Measurements from ENCODE around the gene PHETA2.

The PHETA2 gene, protein sequence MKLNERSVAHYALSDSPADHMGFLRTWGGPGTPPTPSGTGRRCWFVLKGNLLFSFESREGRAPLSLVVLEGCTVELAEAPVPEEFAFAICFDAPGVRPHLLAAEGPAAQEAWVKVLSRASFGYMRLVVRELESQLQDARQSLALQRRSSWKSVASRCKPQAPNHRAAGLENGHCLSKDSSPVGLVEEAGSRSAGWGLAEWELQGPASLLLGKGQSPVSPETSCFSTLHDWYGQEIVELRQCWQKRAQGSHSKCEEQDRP

DNA sequence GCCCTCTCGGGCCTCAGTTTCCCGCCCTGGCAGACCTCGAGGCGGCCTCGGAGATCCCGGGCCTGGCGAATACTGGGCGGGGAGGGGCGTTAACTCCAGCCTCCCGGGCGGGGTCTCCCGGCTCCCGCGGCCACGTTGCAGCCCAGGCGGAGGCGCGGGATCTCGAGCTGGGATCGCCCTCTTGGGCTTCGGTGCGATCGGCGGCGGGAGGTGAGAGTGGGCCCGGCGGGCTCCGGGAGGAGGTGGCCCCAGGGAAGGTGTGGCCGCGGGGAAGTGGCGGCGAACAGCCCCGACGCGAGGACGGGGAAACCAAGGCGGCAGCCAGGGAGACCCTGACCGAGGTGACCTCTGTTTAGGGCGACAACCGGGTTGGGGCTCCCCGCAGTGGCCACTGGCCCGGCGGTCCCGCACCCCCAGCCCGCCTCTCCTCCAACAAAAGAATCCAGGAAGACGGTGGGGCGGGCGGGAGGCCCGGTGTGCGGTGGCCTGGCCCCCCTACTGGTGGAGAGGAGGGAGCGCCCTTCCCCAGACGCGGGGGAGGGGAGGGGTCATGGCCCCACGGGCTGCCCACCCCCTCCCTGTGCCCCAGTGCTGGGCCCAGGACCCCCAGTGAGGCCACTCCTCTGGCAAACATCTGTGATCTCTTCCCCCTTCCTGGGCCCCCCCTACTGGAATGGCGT lies at the start of gene PHETA2:
TSS of gene PHETA2 (plus strand) at position 117 of the 680 bp plus-strand sequence. CDS start 3,046 bp downstream, outside the sequence.
- peak; percentile 53 for DNase-seq (ENCODE audit: low spot score)

DNA sequence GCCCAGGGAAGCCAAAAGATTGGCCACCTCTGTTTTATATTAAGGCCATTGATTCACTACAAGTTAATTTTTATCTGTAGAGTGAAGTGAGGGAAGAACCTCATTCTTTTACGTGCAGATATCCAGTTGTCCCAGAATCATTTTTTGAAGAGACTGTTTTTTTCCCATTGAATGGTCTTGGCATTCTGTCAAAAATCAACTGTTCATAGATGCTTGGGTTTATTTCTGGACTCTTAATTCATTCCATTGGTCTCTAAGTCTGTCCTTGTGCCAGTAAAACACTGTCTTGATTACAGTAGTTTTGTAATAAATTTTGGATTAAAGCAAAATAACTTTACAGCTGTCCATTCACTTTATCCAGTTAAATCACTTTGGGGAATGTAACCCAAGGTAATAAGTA lies 48.6 kb upstream of the PHETA2 start:
- DNase-seq (ENCODE audit: low spot score): no peak

DNA sequence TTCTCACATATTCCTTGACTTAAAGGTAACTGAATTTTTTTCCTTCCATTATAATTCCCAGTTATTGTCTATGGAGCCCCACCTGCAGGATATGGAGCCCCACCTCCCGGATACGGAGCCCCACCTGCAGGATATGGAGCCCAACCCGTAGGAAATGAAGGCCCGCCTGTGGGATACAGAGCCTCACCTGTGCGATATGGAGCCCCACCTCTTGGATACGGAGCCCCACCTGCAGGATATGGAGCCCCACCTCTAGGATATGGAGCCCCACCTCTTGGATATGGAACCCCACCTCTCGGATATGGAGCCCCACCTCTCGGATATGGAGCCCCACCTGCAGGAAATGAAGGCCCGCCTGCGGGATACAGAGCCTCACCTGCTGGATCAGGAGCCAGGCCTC lies 47.3 kb upstream of the PHETA2 start:
- no peak for DNase-seq (ENCODE audit: low spot score)

DNA sequence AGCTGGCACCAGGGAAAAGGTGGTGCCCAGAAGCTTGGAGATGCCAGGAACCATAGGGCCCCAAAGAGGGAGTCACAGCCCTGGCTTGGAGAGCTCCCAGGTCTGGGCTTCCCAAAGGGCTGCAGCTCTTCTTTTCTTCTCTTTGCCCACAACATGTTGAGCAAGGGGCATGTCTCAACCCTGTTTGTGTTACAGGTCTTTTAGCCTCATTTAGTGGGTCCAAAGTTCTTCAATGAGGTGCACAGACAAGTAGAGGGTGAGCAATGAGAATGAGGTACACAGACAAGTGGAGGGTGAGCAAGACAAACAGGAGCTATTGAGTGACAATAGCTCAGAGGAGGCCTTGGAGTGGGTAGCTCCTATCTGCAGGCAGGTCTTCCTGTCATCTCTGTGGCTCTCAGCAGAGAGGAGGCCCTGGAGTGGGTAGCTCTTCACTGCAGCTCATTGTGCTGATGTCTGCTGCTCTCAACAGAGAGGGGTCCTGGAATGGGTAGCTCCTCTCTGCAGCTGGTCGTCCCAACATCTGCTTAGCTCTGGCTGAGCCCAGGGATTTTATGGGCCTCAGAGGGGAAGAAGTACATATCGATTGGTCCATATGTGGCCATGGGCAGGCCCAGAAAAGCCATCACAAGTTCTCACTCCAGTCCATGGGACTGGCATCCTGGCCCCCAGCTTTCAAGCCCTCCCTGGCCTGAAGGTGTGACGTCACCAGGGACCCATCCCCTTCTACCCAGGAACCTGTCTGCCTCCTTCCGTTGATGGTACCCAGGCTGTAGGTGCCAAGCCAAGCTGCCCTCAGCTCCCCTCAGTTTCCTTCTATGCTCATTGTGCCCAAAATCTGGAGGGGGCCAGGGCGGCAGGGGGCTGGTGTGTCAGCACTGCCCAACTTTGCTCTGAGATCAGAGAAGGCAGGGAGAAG lies 40.5 kb upstream of the PHETA2 start:
- DNase-seq (ENCODE audit: low spot score): no peak

DNA sequence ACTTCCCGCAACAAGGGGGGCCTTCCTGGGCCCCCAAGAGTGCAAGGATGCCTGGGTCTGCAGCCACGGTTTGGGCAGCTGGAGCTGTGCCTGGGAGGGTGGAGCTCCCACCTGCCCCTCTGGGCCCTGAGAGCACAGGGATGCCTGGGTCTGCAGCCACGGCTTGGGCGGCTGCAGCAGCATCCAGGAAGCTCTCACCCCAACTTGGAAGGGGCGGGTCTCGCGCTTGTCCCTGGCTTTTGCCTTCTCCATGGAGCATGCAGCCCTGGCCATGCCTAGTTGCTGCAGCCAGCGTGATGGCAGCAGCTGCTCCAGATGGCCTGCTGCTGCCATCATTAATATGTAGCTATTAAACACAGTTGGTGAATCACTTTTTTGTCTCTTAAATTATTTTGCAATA lies 38.8 kb upstream of the PHETA2 start:
- DNase-seq (ENCODE audit: low spot score): no peak

DNA sequence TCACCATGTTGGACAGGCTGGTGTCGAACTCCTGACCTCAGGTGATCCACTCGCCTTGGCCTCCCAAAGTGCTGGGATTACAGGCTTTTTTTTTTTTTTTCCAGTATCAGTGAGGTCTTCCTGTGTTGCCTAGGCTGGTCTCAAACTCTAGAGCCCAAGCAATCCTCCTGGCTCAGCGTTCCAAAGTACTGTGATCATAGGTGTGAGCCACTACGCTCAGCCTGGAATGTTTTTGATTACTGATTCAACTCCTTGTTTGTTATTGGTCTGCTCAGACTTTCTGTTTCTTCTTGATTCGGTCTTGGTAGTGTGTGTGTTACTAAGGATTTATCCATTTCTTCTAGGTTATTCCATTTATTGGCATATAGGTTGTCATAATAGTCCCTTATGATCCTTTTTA lies 34.8 kb upstream of the PHETA2 start:
- DNase-seq (ENCODE audit: low spot score): no peak

DNA sequence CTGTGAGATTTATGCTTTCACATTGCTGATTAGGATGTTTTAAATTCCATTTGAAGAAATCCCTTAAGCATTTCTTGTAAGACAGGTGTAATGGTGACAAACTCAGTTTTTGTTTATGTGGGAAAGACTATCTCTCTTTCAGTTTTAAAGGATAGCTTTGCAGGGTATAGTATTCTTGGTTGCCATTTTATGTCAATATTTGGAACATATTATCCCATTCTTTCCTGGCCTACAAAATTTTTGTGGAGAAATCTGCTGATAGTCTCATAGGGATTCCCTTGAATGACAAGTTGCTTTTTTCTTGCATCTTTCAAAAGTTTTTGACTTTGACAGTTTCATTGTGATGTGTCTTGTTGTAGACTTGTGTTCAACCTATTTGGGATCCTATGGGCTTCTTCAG lies 32.3 kb upstream of the PHETA2 start:
- no peak for DNase-seq (ENCODE audit: low spot score)

DNA sequence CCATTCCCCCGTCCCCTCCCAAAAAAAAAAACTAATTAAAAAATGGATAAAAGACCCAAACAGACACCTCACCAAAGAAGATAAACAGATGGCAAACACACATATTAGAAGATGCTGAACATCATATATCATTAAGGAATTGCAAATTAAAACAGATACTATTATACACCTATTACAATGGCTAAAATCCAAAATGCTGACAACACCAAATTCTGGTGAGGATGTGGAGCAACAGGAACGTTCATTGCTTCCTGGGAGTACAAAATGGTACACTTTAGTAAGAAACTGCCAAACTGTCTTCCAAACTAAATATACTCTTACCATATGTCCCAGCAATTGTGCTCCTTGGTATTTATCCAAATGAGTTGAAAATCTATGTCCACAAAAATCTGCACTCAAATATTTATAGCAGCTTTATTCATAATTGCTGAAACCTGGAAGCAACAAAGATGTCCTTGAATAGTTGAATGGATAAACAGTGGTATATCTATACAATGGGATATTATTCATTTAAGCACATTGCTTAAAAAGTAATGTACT lies 23.3 kb upstream of the PHETA2 start:
- DNase-seq (ENCODE audit: low spot score): no peak

DNA sequence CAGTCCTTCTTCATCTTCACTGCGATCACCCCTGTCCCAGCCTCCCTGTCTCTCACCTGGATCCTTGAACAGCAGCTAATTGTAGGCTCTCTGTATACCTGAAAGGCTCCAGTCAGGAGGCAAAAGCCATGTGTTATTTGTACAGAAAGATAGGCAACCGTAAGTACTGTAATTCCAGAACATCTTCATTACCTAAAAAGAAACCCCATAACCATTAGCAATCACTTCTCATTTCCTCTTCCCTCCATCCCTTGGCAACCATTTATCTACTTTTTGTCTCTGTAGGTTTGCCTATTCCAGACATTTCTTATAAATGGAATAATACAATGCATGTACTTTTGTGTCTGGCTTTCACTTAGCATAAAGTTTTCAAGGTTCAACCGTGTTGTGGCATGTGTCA lies 21.3 kb upstream of the PHETA2 start:
- no peak for DNase-seq (ENCODE audit: low spot score)

DNA sequence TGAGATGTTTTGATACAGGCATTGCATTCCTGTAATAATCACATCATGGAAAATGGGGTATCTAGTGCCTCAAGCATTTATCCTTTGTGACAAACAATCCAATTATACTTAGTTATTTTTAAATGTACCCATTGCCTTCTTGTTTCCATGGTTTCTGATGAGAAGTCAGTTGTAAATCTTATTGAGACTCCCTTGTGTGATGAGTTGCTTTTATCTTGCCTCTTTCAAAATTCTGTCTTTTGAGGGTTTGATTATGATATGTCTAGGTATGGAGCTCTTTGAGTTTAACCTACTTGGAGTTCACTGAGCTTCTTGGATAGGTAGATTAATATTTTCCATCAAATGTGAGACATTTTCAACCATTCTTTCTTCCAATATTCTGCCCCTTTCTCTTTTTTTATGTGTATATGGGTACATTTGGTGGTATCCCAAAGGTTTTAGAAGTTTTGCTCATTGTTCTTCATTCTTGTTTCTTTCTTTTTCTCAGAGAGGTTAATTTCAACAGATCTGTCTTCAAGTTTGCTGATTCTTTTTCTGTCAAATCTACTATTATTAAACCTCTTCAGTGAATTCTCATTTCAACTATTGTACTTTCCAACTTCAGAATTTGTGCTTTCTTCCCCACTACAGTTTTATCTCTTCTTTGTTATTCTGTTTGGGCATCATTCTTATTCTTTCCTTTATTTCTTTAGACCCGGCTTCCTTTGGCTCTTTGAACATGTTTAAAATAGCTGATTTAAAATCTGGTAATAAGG lies 17.1 kb upstream of the PHETA2 start:
- no peak for DNase-seq (ENCODE audit: low spot score)

DNA sequence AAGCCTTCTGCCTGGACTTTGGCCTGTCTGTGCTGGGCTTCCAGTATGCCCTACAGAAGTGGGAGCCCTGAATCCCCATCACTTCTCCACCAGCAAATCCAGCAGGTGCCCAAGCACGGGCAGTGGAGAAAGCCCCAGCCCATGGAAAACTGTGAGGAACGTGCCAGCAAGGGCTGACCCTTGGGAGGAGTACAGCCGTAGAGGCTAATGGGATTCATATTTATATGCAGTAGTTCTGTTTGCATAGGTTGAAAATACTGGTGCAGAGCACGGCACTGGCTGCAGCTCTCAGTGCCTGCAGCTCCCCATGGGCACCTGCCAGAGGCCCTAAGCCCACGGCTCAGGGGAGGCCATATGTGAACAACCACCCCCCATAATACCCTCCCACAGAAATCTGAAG lies 13.6 kb upstream of the PHETA2 start:
- no peak for DNase-seq (ENCODE audit: low spot score)

DNA sequence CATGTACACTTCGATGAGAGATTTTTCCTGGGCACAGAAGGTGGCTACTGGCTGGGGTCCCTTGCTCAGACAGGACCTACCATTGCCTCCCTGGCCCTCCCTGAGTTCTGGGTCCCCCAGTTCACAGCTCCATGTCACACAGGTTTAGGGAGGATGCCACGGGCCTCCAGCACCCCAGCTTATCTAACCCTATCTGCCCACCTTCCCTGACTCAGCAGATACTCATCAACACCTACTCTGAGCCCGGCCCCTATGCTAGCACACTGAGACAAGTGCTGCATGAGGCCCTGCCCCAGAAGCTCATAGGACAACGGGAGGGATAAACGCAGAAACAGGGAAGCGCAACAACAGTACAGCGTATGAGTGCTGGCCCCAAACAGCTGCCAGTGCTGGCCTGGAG lies 13.0 kb upstream of the PHETA2 start:
- no peak for DNase-seq (ENCODE audit: low spot score)

DNA sequence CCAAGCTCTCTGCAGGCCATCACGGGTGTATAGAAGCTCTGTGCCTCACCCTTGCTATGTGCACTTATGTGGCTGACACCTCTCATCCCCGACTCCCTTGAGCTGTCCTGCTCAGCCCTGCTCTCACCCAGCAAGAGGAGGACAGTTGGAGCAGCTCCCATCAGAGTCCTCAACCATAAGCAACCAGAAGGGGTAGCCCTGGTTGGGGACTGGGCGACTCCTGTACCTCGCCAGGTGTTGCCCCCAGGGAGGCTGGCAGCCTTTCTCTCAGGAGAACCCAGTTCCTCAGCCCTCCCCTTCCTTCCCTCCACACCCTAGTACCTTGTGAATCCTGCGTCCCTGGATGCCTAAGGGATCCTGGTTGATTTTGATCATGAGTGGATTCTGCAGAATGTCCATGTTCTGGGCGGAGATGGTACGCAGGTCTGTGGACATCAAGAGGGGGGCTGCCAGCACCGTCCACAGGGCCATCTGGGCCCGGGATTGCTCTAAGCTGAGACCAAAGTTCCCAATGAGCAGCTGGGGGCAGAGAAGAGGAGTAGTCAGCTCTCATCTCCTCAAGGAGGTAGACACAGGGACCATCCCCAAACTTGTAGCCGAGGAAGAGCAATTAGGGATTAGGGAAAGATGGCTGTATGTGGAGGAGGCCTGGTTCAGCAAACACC lies 11.4 kb upstream of the PHETA2 start:
- no peak for DNase-seq (ENCODE audit: low spot score)

DNA sequence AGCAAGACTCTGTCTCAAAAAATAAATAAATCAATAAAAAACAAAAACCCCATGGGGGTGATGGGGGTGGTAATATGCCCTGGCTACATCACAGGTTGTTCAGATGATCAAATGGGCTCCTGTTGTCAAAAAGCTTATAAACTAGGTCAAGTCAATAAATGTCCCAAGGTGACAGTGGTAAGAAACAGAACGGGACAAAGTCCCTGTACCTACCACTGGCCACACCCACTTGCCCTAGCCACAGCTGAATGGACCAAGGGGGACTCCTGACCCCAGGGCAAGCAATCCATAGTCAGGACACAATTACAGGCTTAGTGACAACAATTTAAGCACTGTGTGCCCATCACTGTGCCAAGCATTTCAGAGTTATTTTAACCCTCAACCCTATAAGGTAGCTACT lies 9.4 kb upstream of the PHETA2 start:
- DNase-seq (ENCODE audit: low spot score): no peak

DNA sequence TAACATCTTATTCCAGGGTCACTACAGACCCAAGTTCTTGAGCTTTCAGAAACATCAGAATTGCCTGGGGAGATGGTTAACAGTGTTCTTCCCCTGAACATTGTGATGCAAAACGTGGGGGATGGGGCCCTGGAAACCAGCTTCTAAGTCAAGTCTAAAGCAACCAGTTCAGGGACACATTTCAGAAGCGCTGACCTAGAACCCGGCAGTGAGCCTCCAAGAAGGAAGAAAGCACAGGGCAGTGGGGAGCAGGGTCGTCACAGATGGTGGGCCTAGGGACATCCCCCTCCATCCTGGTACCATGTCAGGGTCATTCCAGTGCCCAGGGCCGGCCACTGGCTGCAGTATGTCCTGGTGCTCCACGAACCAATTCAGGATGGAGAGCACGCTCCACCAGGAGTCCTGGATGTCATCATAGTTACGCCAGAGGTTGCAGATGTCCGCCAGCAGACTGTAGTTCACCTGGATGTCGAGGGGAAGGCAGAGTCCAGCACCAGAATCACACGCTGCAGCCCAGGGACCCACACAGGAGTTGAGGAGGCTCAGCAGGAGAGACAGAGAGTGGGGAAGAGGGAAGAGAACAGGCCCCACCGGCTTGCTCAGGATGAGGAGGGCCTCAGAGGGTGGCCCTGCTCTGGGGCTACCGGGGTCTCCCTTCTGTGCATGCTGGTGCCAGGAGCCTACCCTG lies 8.5 kb upstream of the PHETA2 start:
- DNase-seq (ENCODE audit: low spot score): no peak

DNA sequence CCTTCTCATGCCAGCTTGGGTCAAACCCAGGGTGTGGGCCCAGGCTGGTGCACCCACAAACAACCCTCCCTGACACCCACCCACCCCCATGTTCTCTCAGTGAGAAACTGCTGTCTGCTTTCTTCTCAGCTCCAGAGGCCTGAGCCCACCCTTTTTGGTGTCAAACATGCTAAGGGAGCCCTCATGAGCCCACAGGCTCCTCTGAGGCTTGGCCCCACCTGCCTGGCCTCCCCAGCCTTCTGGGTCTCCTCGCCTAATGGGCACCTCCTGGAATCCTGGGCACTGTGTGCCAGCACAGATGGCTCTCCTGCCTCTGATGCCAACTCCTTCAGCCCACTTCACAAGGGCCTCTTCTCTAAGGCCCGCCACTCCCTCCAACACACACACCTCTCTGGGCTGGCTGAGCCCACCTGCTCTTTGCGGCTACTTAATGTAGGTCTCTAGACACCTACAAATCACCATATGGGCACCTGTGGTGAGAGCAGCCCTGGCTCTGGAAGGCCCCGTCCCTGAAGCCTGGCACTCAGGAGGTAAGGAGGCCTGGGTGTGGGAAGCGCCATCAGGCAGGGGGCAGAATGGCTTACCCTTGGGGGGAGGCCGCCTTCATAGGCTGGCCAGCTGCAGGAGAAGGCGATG lies 7.8 kb upstream of the PHETA2 start:
- no peak for DNase-seq (ENCODE audit: low spot score)

DNA sequence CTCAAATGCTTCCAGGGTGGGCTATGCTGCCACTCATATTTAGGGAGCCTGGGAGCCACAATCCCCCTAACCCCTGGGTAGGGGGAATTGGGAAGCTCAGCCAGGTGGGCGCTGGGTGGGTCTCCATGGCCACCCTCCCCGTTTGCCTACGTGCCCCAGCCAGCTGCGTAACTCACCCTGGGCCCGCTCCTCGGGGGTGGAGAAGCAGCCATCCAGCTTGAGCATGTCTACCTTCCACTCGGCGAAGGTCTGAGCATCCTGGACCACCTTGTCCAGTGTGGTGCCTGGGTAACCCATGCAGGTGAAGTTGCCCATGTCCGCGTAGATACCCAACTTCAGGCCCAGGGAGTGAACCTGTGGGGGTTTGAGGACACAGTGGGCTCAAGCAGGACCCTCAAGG lies 7.1 kb upstream of the PHETA2 start:
- DNase-seq (ENCODE audit: low spot score): no peak

DNA sequence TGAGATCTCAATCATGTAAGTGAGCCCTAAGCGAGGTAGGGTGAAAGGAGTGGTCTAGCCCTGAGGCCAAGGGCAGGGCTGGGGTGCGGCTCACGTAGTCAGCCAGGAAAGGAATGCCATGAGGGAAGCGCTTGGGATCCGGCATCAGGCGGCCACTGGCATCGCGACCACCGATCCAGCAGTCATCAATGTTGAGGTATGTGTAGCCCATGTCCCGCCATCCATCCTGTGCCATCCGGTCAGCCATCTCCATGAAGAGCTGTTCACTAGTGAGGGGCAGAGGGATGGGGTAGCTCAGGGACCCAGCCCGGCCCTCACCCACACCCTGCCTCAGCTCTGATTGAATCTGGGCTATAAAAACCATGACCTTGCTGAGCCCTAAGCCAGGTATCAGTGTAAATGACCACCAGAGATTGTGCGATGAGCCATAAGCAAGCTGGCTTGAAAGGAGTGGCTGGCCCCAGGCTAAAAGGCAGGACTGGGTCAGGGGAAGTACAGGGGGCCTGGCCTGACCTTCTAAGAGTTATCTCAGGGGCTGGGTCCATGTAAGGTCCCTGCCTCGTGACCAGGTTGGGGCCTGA lies 6.3 kb upstream of the PHETA2 start:
- no peak for DNase-seq (ENCODE audit: low spot score)

DNA sequence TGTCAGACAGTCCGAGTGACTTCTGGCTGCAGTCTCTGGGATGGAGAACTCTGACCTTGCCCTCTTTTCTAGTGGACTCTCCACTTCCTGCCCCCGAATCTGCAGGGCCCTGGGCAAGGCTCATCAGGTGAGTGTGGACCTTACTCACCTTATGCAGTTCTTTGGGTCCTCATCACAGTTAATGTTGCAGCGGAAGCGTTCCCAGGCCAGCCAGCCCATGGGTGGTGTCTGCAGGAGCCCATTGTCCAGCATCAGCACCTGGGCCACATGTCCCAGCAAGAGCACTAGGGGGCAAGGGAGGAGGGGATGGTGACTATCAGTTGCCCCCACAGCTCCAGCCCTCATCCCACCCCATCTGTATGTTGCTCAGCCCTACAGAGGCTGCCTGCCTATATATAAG lies 5.8 kb upstream of the PHETA2 start:
- no peak for DNase-seq (ENCODE audit: low spot score)
